ENCODE data around the gene ERC1.

DNA sequence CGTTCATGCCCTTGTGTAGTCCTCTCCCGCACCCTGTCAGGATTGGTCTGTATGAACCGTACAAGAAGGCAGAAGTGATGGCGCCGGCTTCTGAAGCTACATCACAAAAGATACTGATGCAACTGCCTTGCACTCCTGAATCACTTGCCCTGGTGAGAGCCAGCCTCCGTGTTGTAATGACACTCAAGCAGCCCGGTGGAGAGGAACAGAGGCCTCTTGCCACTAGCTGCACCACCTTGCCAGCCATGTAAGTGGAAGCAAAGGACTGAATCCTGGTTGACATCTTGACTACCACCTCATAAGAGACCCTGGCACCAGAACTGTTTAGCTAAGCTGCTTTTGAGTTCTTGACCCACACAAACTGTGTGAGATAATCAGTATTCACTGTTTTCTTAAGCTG is 266.0 kb downstream of the ERC1 start:
- TF ChIP-seq GATA2 (IDR thresholded peaks at IDR 0.05; ENCODE audit: low read depth, low read length) (no peak), GATA3 (IDR thresholded peaks at IDR 0.05; ENCODE audit: low read depth, low read length) (no peak)
